H9 (cell line): ENCODE measurements around the gene TRAPPC2L. TPM values are rescaled to one million over a fixed set of nuclear protein-coding genes. Genes with fewer than 3 reads are reported as not detected.

Source experiments
- DNase-seq: peaks from one replicate; pipeline ENCODE4 v3.0.0-alpha.2; 2017
- H2AFZ ChIP-seq: one replicate; pipeline ENCODE4 v1.6.1; 2013; ENCODE audit warnings: mild to moderate bottlenecking, low read length, control low read depth, moderate library complexity
- H2AK5ac ChIP-seq: 2 replicates; pipeline ENCODE4 v1.6.1; 2013; ENCODE audit warnings: low read length, control low read depth, mixed read lengths; ENCODE audit not compliant: insufficient read length
- H2BK120ac ChIP-seq: one replicate; pipeline ENCODE4 v1.6.1; 2013; ENCODE audit warnings: low read depth, mild to moderate bottlenecking, low read length, control low read depth, inconsistent platforms; ENCODE audit not compliant: poor library complexity, severe bottlenecking
- H2BK12ac ChIP-seq: 2 replicates; pipeline ENCODE4 v1.6.1; 2013; ENCODE audit warnings: low read length, control low read depth, mixed read lengths, low read depth; ENCODE audit not compliant: insufficient read length
- H2BK15ac ChIP-seq: 2 replicates; pipeline ENCODE4 v1.6.1; 2013; ENCODE audit warnings: low read depth, low read length, control low read depth
- H2BK20ac ChIP-seq: one replicate; pipeline ENCODE4 v1.6.1; 2013; ENCODE audit warnings: low read depth, mild to moderate bottlenecking, low read length, control low read depth, inconsistent platforms; ENCODE audit not compliant: poor library complexity, severe bottlenecking
- H2BK5ac ChIP-seq: 2 replicates; pipeline ENCODE4 v1.6.1; 2013; ENCODE audit warnings: low read length, control low read depth, mixed read lengths; ENCODE audit not compliant: insufficient read length
- H3K14ac ChIP-seq: 2 replicates; pipeline ENCODE4 v1.6.1; 2013; ENCODE audit warnings: low read length, control low read depth; ENCODE audit not compliant: insufficient read depth
- H3K18ac ChIP-seq: 2 replicates; pipeline ENCODE4 v1.6.1; 2013; ENCODE audit warnings: low read depth, mild to moderate bottlenecking, mixed read lengths, low read length, control low read depth; ENCODE audit not compliant: insufficient read length
- H3K23ac ChIP-seq: 2 replicates; pipeline ENCODE4 v1.6.1; 2013; ENCODE audit warnings: low read length, control low read depth, mixed read lengths, low read depth; ENCODE audit not compliant: insufficient read length
- H3K23me2 ChIP-seq: 2 replicates; pipeline ENCODE4 v1.6.1; 2013; ENCODE audit warnings: low read depth, mild to moderate bottlenecking, mixed read lengths, low read length, control low read depth; ENCODE audit not compliant: insufficient read length, poor library complexity, severe bottlenecking
- H3K27ac ChIP-seq: 2 replicates; pipeline ENCODE4 v1.5.1; 2013; ENCODE audit warnings: low read length, control low read depth, mixed read lengths, low read depth; ENCODE audit not compliant: insufficient read length
- H3K27me3 ChIP-seq: 2 replicates; pipeline ENCODE4 v1.6.1; 2013; ENCODE audit warnings: low read length, control low read depth, inconsistent platforms; ENCODE audit not compliant: insufficient read depth
- H3K4ac ChIP-seq: 2 replicates; pipeline ENCODE4 v1.6.1; 2013; ENCODE audit warnings: low read depth, mild to moderate bottlenecking, control low read depth, inconsistent platforms, low read length, moderate library complexity
- H3K4me1 ChIP-seq: 2 replicates; pipeline ENCODE4 v1.6.1; 2013; ENCODE audit warnings: low read length, control low read depth, inconsistent platforms; ENCODE audit not compliant: insufficient read depth
- H3K4me2 ChIP-seq: 2 replicates; pipeline ENCODE4 v1.6.1; 2013; ENCODE audit warnings: low read length, control low read depth, mixed read lengths; ENCODE audit not compliant: insufficient read length, insufficient read depth
- H3K56ac ChIP-seq: 2 replicates; pipeline ENCODE4 v1.6.1; 2013; ENCODE audit warnings: low read depth, mild to moderate bottlenecking, mixed read lengths, low read length, control low read depth; ENCODE audit not compliant: insufficient read length
- H3K79me1 ChIP-seq: 2 replicates; pipeline ENCODE4 v1.6.1; 2013; ENCODE audit warnings: low read depth, mild to moderate bottlenecking, moderate library complexity, low read length, control low read depth, inconsistent platforms; ENCODE audit not compliant: insufficient read depth, poor library complexity, severe bottlenecking
- H3K79me2 ChIP-seq: 2 replicates; pipeline ENCODE4 v1.6.1; 2013; ENCODE audit warnings: low read length, control low read depth, inconsistent platforms; ENCODE audit not compliant: insufficient read depth
- H3K9ac ChIP-seq: 2 replicates; pipeline ENCODE4 v1.6.1; 2013; ENCODE audit warnings: low read length, control low read depth, mixed read lengths; ENCODE audit not compliant: insufficient read length; ENCODE audit errors: extremely low read depth
- H3K9me3 ChIP-seq: one replicate; pipeline ENCODE4 v1.6.1; 2013; ENCODE audit warnings: low read depth, low read length, inconsistent platforms; ENCODE audit not compliant: control insufficient read depth
- H3T11ph ChIP-seq: one replicate; pipeline ENCODE4 v1.6.1; 2013; ENCODE audit warnings: mild to moderate bottlenecking, low read length, control low read depth, inconsistent platforms
- H4K20me1 ChIP-seq: one replicate; pipeline ENCODE4 v1.6.1; 2013; ENCODE audit not compliant: control insufficient read depth, insufficient read length, insufficient read depth
- H4K5ac ChIP-seq: 2 replicates; pipeline ENCODE4 v1.6.1; 2013; ENCODE audit warnings: low read depth, mild to moderate bottlenecking, mixed read lengths, low read length, control low read depth; ENCODE audit not compliant: insufficient read length
- H4K8ac ChIP-seq: replicated peaks from 2 replicates; pipeline ENCODE4 v1.6.1; 2013; ENCODE audit warnings: low read length, control low read depth, mixed read lengths, low read depth; ENCODE audit not compliant: insufficient read length
- H4K91ac ChIP-seq: 2 replicates; pipeline ENCODE4 v1.6.1; 2013; ENCODE audit warnings: low read depth, mild to moderate bottlenecking, moderate library complexity, mixed read lengths, low read length, control low read depth; ENCODE audit not compliant: insufficient read length
- H3K27ac Mint-ChIP-seq, 3 experiments: 2 replicates in 2 of 3; 3 replicates in 1 of 3; pipeline ENCODE4 v1.8.0; 2020 to 2021; ENCODE audit warnings: mixed read lengths in 3 of 3, mild to moderate bottlenecking in 1 of 3, moderate library complexity in 1 of 3
- H3K27me3 Mint-ChIP-seq: 2 replicates; pipeline ENCODE4 v1.8.0; 2021; ENCODE audit warnings: low read depth, mild to moderate bottlenecking, moderate library complexity, mixed read lengths
- H3K36me3 Mint-ChIP-seq, 3 experiments: 2 replicates in 2 of 3; 3 replicates in 1 of 3; pipeline ENCODE4 v1.8.0; 2020 to 2021; ENCODE audit warnings: low read depth in 3 of 3, mixed read lengths in 3 of 3; ENCODE audit not compliant: insufficient read depth in 1 of 3
- H3K4me1 Mint-ChIP-seq, 2 experiments: 2 replicates each; pipeline ENCODE4 v1.8.0; 2020; ENCODE audit warnings: mixed read lengths in 2 of 2
- H3K4me3 Mint-ChIP-seq, 2 experiments: 2 replicates in 1 of 2; 3 replicates in 1 of 2; pipeline ENCODE4 v1.8.0; 2020 to 2021; ENCODE audit warnings: mild to moderate bottlenecking in 2 of 2, mixed read lengths in 2 of 2, moderate library complexity in 1 of 2
- H3K9me3 Mint-ChIP-seq, 2 experiments: 2 replicates in 1 of 2; 3 replicates in 1 of 2; pipeline ENCODE4 v1.8.0; 2020; ENCODE audit warnings: mild to moderate bottlenecking in 2 of 2, mixed read lengths in 2 of 2, moderate library complexity in 1 of 2
- WGBS: extraction: QIAGEN DNeasy Blood & Tissue Kit; methylation state at CpG from one replicate; pipeline ENCODE4 v1.1.7; 2013; ENCODE audit warnings: missing lambda C conversion rate, low lambda C conversion rate, mixed read lengths; ENCODE audit not compliant: insufficient read length; ENCODE audit errors: extremely low coverage; 5-methylcytosine and 5-hydroxymethylcytosine counted together
- total RNA-seq: library from RNA; stranded (reverse); gene quantifications from 2 replicates; pipeline ENCODE4 v1.2.1, GENCODE V29; 2021
- TF ChIP-seq, protein P1 (sequence below): fragments of 200-600 bp; sonication (generic); conservative IDR thresholded peaks from 3 replicates; pipeline ENCODE4 v1.8.0; 2021; ENCODE audit warnings: antibody characterized with exemption, mild to moderate bottlenecking

Gene TRAPPC2L
- total RNA-seq, 1 experiment from 2014 or later, result 90.3 TPM

DNA sequence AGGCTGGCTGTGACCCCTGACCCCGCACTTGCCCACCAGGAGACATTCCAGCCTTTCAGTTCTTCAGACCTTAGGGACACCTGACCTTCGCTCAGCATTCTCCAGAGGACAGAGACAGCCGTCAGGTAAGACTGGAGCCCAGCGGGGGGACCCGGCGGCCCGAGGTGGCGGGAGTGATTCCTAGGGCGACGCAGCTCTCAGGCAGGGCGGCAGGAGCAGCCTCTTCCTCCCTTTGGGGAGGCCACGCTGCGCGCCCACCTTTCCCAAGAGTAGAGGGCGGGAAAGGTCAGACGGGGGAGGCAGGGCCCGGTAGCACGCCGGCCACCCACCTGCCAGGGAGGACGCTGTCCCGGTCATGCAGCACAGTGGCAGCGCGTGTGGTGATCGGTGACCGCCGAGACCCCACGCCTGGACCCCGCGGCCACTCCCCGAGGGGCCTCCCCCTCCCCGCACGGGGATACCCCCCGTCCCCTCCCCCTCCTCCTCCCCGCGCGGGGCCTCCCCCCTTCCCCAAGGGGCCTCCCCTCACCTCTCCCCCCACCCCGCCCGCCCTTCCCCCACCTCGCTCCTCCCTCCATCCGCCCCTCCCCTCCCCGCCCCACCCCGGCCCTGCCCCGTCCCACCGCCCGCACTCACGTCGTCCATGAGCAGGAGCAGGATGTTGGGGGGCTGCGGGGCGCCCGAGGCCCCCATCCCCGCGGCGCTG, 652 bp upstream of the TRAPPC2L start:
- Histone ChIP-seq H3K9me3 (no peaks in the 10 kb centered on the region), H3K4me1 (no peaks in the 10 kb centered on the region), H3K14ac (no peak overlapping the region; the same call in 1 of the 2 replicates), H2BK20ac (no peak overlapping the region), H3K23me2 (peaks cover 8% of the 10 kb centered on the region), H3K23ac (no peak overlapping the region), H2BK120ac (no peak overlapping the region), H4K91ac (no peak overlapping the region), H3K79me2 (no peaks in the 10 kb centered on the region), H3K27ac (no peak overlapping the region), H2AFZ (no peak overlapping the region), H3K79me1 (no peaks in the 10 kb centered on the region), H4K8ac (no peak overlapping the region), H2BK12ac (no peak overlapping the region), H4K5ac (no peak overlapping the region), H2BK15ac (no peak overlapping the region), H3K4ac (no peak overlapping the region), H3K27me3 (no peaks in the 10 kb centered on the region), H4K20me1 (no peaks in the 10 kb centered on the region), H3K18ac (peak overlapping the region; percentile 64), H2AK5ac (no peak overlapping the region), H3T11ph (no peak overlapping the region), H2BK5ac (no peak overlapping the region), H3K56ac (no peak overlapping the region), H3K9ac (no peak overlapping the region), H3K4me2 (peak overlapping the region; percentile 73)
- TF ChIP-seq, protein P1, sequence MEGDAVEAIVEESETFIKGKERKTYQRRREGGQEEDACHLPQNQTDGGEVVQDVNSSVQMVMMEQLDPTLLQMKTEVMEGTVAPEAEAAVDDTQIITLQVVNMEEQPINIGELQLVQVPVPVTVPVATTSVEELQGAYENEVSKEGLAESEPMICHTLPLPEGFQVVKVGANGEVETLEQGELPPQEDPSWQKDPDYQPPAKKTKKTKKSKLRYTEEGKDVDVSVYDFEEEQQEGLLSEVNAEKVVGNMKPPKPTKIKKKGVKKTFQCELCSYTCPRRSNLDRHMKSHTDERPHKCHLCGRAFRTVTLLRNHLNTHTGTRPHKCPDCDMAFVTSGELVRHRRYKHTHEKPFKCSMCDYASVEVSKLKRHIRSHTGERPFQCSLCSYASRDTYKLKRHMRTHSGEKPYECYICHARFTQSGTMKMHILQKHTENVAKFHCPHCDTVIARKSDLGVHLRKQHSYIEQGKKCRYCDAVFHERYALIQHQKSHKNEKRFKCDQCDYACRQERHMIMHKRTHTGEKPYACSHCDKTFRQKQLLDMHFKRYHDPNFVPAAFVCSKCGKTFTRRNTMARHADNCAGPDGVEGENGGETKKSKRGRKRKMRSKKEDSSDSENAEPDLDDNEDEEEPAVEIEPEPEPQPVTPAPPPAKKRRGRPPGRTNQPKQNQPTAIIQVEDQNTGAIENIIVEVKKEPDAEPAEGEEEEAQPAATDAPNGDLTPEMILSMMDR, result no peak
- Mint-ChIP-seq H3K27ac (no peak overlapping the region; a peak in 1 of 7 replicates), H3K36me3 (peaks cover 26 to 42% (median 32%) of the 10 kb centered on the region in 3 experiments), H3K27me3 (no peaks in the 10 kb centered on the region), H3K9me3 (peaks cover 0 to 5% of the 10 kb centered on the region in 2 experiments; a peak in 2 of 5 replicates), H3K4me1 (peaks cover 9 to 18% of the 10 kb centered on the region in 2 experiments), H3K4me3 (peak overlapping the region; percentile 85 to 96)
- no CpG with 5 or more reads among the region's 53 CpGs for WGBS
- DNase-seq, result peak; percentile 59
